ENCODE measurements around the gene COA1. TPM values are rescaled to one million over a fixed set of nuclear protein-coding genes. Genes with fewer than 3 reads are reported as not detected.

COA1 gene
- total and polyA plus RNA-seq, 9 of the 15 experiments (the other 6 are each of a cell fraction or from before 2014, with no cell fraction given): 98.9 to 463 (median 181) TPM

DNA sequence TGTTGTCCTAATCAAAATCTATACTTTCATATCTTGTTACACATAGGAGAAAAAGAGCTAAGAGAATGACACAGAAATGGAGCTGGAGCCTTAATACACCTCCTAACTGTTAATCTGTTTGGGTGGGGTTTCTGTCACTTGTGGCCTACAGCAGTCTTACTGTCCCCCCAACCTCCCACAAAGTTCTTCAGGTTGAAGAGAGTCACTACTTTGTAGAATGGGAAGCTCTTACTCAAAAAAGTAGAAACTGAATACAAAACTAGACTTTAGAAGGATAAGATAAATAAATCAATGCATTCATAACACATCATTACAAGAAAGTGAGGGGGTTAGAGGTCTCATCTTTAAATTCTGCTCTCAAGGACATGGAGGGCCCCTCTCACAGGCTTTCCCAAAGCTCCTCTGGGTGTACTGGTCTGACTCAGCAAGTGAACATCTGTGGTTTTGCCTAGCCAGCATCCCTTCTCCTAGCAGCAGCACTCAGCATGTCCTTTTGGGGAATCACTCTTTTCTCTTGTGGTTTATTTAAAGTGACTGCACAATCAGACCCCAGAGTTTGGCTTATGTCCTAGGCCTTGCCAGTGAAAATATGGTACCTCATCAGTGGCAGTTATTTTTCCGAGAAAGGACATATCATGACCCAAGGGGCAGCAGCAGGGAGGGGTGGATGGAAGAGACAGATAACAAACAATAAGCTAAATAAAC lies 27.2 kb upstream of the COA1 start (continued):
- TF ChIP-seq ZNF699 (CRISPR knock-in tag; IDR thresholded peaks at IDR 0.05; ENCODE audit: insufficient replicate concordance): no peak
- TF ChIP-seq, protein P1, sequence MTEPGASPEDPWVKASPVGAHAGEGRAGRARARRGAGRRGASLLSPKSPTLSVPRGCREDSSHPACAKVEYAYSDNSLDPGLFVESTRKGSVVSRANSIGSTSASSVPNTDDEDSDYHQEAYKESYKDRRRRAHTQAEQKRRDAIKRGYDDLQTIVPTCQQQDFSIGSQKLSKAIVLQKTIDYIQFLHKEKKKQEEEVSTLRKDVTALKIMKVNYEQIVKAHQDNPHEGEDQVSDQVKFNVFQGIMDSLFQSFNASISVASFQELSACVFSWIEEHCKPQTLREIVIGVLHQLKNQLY (CRISPR knock-in tag; conservative IDR thresholded peaks at IDR 0.05): no peak
- no peak for TF ChIP-seq CEBPG (CRISPR knock-in tag; IDR thresholded peaks at IDR 0.05)
- TF ChIP-seq CEBPG (tag; conservative IDR thresholded peaks at IDR 0.05 in 1 of 2, IDR thresholded peaks at IDR 0.05 in 1 of 2): no peak
- TF ChIP-seq ELF4 (CRISPR knock-in tag; IDR thresholded peaks at IDR 0.05): no peak
- TF ChIP-seq, protein P2, sequence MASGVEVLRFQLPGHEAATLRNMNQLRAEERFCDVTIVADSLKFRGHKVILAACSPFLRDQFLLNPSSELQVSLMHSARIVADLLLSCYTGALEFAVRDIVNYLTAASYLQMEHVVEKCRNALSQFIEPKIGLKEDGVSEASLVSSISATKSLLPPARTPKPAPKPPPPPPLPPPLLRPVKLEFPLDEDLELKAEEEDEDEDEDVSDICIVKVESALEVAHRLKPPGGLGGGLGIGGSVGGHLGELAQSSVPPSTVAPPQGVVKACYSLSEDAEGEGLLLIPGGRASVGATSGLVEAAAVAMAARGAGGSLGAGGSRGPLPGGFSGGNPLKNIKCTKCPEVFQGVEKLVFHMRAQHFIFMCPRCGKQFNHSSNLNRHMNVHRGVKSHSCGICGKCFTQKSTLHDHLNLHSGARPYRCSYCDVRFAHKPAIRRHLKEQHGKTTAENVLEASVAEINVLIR (CRISPR knock-in tag; IDR thresholded peaks at IDR 0.05): no peak
- peak; percentile 27; the same call in 1 of the 2 replicates for TF ChIP-seq NFIC (IDR thresholded peaks at IDR 0.05)
- TF ChIP-seq, protein P3, sequence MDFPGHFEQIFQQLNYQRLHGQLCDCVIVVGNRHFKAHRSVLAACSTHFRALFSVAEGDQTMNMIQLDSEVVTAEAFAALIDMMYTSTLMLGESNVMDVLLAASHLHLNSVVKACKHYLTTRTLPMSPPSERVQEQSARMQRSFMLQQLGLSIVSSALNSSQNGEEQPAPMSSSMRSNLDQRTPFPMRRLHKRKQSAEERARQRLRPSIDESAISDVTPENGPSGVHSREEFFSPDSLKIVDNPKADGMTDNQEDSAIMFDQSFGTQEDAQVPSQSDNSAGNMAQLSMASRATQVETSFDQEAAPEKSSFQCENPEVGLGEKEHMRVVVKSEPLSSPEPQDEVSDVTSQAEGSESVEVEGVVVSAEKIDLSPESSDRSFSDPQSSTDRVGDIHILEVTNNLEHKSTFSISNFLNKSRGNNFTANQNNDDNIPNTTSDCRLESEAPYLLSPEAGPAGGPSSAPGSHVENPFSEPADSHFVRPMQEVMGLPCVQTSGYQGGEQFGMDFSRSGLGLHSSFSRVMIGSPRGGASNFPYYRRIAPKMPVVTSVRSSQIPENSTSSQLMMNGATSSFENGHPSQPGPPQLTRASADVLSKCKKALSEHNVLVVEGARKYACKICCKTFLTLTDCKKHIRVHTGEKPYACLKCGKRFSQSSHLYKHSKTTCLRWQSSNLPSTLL (IDR thresholded peaks at IDR 0.05): no peak
- TF ChIP-seq ZNF274 (IDR thresholded peaks at IDR 0.05; ENCODE audit: borderline replicate concordance, low read depth, low read length): no peak
- TF ChIP-seq, protein P4, sequence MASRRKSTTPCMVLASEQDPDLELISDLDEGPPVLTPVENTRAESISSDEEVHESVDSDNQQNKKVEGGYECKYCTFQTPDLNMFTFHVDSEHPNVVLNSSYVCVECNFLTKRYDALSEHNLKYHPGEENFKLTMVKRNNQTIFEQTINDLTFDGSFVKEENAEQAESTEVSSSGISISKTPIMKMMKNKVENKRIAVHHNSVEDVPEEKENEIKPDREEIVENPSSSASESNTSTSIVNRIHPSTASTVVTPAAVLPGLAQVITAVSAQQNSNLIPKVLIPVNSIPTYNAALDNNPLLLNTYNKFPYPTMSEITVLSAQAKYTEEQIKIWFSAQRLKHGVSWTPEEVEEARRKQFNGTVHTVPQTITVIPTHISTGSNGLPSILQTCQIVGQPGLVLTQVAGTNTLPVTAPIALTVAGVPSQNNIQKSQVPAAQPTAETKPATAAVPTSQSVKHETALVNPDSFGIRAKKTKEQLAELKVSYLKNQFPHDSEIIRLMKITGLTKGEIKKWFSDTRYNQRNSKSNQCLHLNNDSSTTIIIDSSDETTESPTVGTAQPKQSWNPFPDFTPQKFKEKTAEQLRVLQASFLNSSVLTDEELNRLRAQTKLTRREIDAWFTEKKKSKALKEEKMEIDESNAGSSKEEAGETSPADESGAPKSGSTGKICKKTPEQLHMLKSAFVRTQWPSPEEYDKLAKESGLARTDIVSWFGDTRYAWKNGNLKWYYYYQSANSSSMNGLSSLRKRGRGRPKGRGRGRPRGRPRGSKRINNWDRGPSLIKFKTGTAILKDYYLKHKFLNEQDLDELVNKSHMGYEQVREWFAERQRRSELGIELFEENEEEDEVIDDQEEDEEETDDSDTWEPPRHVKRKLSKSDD (conservative IDR thresholded peaks at IDR 0.05; ENCODE audit: low read length): no peak
- no peak for TF ChIP-seq ZNF146 (CRISPR knock-in tag; IDR thresholded peaks at IDR 0.05; ENCODE audit: unreplicated experiment)
- TF ChIP-seq MTA2 (IDR thresholded peaks at IDR 0.05; ENCODE audit: low read depth): no peak
- TF ChIP-seq, protein P5, sequence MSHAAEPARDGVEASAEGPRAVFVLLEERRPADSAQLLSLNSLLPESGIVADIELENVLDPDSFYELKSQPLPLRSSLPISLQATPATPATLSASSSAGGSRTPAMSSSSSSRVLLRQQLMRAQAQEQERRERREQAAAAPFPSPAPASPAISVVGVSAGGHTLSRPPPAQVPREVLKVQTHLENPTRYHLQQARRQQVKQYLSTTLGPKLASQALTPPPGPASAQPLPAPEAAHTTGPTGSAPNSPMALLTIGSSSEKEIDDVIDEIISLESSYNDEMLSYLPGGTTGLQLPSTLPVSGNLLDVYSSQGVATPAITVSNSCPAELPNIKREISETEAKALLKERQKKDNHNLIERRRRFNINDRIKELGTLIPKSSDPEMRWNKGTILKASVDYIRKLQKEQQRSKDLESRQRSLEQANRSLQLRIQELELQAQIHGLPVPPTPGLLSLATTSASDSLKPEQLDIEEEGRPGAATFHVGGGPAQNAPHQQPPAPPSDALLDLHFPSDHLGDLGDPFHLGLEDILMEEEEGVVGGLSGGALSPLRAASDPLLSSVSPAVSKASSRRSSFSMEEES (CRISPR knock-in tag; IDR thresholded peaks at IDR 0.05): no peak
- TF ChIP-seq MEIS2 (IDR thresholded peaks at IDR 0.05; ENCODE audit: partially characterized antibody): peak; percentile 66
- TF ChIP-seq, protein P6, sequence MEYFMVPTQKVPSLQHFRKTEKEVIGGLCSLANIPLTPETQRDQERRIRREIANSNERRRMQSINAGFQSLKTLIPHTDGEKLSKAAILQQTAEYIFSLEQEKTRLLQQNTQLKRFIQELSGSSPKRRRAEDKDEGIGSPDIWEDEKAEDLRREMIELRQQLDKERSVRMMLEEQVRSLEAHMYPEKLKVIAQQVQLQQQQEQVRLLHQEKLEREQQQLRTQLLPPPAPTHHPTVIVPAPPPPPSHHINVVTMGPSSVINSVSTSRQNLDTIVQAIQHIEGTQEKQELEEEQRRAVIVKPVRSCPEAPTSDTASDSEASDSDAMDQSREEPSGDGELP (CRISPR knock-in tag; IDR thresholded peaks at IDR 0.05; ENCODE audit: borderline replicate concordance): no peak
- TF ChIP-seq CHD4 (IDR thresholded peaks at IDR 0.05; ENCODE audit: insufficient read depth, insufficient replicate concordance, low read depth, low read length, poor library complexity, severe bottlenecking): no peak
